ENCODE measurements around the gene RELT.
A peak's percentile ranks its signal among the peaks of the same experiment; 100 is the strongest.

RELT gene

DNA sequence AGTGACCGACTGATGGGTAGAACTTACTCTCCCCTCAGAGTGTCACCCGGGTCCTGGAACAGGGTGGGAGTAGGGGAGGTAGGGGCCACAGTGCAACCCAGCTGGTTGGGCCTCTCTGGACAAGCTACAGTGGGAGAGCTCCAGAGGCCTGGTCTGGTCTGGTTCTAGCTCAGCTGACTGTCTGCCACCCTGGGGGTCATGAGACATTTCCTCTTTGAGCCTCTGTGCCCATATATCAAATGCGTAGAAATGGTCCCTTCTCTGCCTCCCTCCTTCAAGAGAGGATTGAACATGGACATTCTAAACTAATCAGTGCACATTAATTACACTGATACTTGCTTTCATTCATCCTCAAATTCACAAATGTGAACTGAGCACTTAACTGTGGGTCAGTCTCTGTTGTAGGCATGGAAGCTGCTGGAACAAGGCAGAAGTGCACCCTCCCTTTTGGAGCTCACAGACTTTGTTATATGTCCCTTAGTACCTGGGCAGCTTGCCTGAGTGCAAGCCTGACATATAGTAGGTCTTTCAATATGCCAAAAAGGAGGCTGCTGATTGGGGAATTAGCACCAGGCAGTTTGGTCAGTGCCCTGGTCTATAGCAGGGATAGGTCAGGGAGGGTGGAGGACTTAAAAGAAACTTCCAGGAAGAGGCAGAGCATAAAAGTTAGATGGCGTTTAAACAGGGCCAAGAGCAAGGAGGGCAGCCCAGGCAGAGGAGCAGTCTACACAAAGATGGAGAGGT, 42.4 kb upstream of the RELT start:
- peak; percentile 30 for DNase-seq (ENCODE audit: low read depth)
- no peak for TF ChIP-seq CTCF (conservative IDR thresholded peaks at IDR 0.05; ENCODE audit: control insufficient read depth, insufficient read depth, low read depth, low read length)
- no peak overlapping the region for H3K4me3 ChIP-seq (ENCODE audit: control insufficient read depth, low read depth, low read length)

GRCh38 chr11:73334384-73335203, 41.6 kb upstream of the RELT start:
- TF ChIP-seq CTCF (conservative IDR thresholded peaks at IDR 0.05; ENCODE audit: control insufficient read depth, insufficient read depth, low read depth, low read length), result no peak
- DNase-seq (ENCODE audit: low read depth), result peak; percentile 94
- H3K4me3 ChIP-seq (ENCODE audit: control insufficient read depth, low read depth, low read length), result no peak overlapping the region

DNA sequence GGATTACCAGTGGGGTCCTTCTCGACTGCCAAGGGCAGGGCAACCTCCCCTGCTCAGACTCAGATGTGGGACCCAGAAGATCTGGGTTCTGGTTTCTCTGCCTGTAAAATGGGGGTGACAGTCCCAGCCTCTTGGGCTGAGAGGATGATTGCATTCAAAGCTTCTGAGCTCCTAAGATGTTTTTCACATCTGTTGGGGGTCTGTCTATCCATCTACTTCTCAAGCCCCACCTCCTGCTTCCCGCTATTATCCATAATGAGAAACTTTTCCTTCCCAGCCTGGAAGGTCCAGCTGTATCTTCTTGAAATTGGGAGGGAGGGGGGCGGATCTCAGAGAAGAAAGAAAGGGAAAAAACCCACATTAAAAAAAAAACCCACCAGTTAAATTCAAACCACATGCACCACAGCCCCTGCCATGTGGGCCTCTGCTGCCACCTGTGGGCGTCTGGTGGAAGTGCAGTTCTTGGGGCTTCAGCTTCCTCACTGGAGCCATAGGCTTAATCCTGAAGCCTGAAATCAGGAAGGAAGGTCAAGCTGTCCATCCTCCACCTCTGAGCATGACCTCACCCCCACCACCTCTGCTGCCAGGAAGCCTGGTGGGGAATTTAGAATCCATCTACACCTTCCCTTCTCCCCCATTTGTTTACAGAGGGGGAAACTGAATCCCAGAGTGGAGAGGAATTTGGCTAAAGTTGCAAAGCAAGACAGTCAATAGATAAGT, 40.8 kb upstream of the RELT start:
- TF ChIP-seq CTCF (conservative IDR thresholded peaks at IDR 0.05; ENCODE audit: control insufficient read depth, insufficient read depth, low read depth, low read length), result peak; percentile 99
- no peak overlapping the region for H3K4me3 ChIP-seq (ENCODE audit: control insufficient read depth, low read depth, low read length)
- DNase-seq (ENCODE audit: low read depth), result peak; percentile 84

GRCh38 chr11:73337846-73338245, 38.4 kb upstream of the RELT start:
- no peak for DNase-seq (ENCODE audit: low read depth)
- no peak for TF ChIP-seq CTCF (conservative IDR thresholded peaks at IDR 0.05; ENCODE audit: control insufficient read depth, insufficient read depth, low read depth, low read length)
- H3K4me3 ChIP-seq (ENCODE audit: control insufficient read depth, low read depth, low read length), result no peak overlapping the region

GRCh38 chr11:73338279-73338678, 37.9 kb upstream of the RELT start:
- H3K4me3 ChIP-seq (ENCODE audit: control insufficient read depth, low read depth, low read length), result no peak overlapping the region
- no peak for DNase-seq (ENCODE audit: low read depth)
- TF ChIP-seq CTCF (conservative IDR thresholded peaks at IDR 0.05; ENCODE audit: control insufficient read depth, insufficient read depth, low read depth, low read length), result no peak

DNA sequence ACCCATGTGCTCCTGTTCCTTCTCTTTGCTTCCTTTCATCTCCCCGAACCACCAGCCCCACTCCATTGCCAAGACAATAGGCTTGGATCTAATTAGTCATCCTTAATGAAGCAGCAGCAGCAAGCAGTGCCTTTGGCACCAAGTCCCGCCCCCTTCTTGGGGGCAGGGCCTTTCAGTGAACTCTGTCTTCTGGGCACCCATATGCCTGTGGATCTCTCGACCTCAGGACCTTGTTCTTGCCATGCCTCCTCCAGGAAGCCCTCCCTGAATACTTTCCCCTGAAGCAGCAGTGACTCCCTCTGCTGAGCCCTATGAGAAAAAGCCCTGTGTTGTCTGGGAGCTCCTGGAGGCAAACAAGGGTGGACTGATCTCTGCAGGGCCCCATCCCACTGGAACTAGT, 36.0 kb upstream of the RELT start:
- H3K4me3 ChIP-seq (ENCODE audit: control insufficient read depth, low read depth, low read length), result no peak overlapping the region
- no peak for TF ChIP-seq CTCF (conservative IDR thresholded peaks at IDR 0.05; ENCODE audit: control insufficient read depth, insufficient read depth, low read depth, low read length)
- no peak for DNase-seq (ENCODE audit: low read depth)

Measured in fibroblast of mammary gland (primary cell).